Measurements from ENCODE around the gene ZGPAT. TPM values are rescaled to one million over a fixed set of nuclear protein-coding genes. Genes with fewer than 3 reads are reported as not detected.

The ZGPAT gene
- total RNA-seq, 4 donors from 2014 or later: 13.4 to 20.8 (median 15.5) TPM

GRCh38 chr20:63747622-63748069 is 39.8 kb downstream of the ZGPAT start:
- H3K36me3 ChIP-seq: peaks cover 0 to 9% of the 10 kb centered on the region in 2 donors
- no peak for DNase-seq

GRCh38 chr20:63748070-63748933 is 40.5 kb downstream of the ZGPAT start:
- TF ChIP-seq POLR2A (IDR thresholded peaks at IDR 0.05) (no peak), CTCF (IDR thresholded peaks at IDR 0.05 in 4 of 5, conservative IDR thresholded peaks at IDR 0.05 in 1 of 5) (no peak)
- Histone ChIP-seq H3K27ac (no peak overlapping the region), H3K9me3 (no peaks in the 10 kb centered on the region), H3K27me3 (no peaks in the 10 kb centered on the region), H3K36me3 (peaks cover 0 to 5% of the 10 kb centered on the region in 2 donors), H3K4me3 (no peak overlapping the region), H3K4me1 (no peaks in the 10 kb centered on the region)
- in situ Hi-C loops (cut with MboI; ENCODE audit: low sequenced_read_pairs in 4 of 4) (no loop called here), intact Hi-C loops (cut with DNase I; ENCODE audit: low total_unique reads) (no loop called here)
- ATAC-seq (no peak), DNase-seq (no peak)

More at GRCh38 chr20:63747622-63748069, 39.8 kb downstream of the ZGPAT start:
- ATAC-seq: no peak
- Histone ChIP-seq H3K4me1 (no peaks in the 10 kb centered on the region), H3K9me3 (no peaks in the 10 kb centered on the region), H3K27ac (no peak overlapping the region), H3K4me3 (no peak overlapping the region), H3K27me3 (no peaks in the 10 kb centered on the region)
- in situ Hi-C loops (cut with MboI; ENCODE audit: low sequenced_read_pairs in 4 of 4): no loop called here
- TF ChIP-seq POLR2A (IDR thresholded peaks at IDR 0.05) (no peak), CTCF (IDR thresholded peaks at IDR 0.05 in 4 of 5, conservative IDR thresholded peaks at IDR 0.05 in 1 of 5) (no peak)
- intact Hi-C loops (cut with DNase I; ENCODE audit: low total_unique reads): no loop called here

DNA sequence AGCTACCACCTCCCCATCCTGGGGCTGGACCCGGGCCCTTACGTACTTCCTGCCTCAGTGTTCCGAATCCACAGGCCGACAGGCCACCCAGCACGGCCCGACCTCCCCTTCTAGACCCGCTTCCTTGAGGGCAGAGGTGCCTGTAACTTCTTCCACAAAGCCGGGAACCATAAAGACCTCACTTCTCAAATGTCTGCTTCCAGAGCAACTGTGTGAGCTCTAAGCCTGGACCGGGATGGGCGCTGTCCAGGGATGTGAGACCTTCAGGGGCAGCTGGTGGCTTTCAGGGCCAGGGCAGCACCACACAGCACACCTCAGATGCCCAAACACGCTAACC is 41.1 kb downstream of the ZGPAT start:
- no peak for ATAC-seq
- no peaks in the 10 kb centered on the region for H3K4me1 ChIP-seq
- no peak overlapping the region for H3K27ac ChIP-seq
- DNase-seq: no peak
- H3K9me3 ChIP-seq: no peaks in the 10 kb centered on the region
- no peak for TF ChIP-seq CTCF (IDR thresholded peaks at IDR 0.05 in 4 of 5, conservative IDR thresholded peaks at IDR 0.05 in 1 of 5)
- no peak for TF ChIP-seq POLR2A (IDR thresholded peaks at IDR 0.05)
- H3K36me3 ChIP-seq: no peaks in the 10 kb centered on the region
- in situ Hi-C loops (cut with MboI; ENCODE audit: low sequenced_read_pairs in 4 of 4) (no loop called here), intact Hi-C loops (cut with DNase I; ENCODE audit: low total_unique reads) (no loop called here)
- no peak overlapping the region for H3K4me3 ChIP-seq
- H3K27me3 ChIP-seq: no peaks in the 10 kb centered on the region

- no peaks in the 10 kb centered on the region for H3K9me3 ChIP-seq
- TF ChIP-seq CTCF (IDR thresholded peaks at IDR 0.05 in 4 of 5, conservative IDR thresholded peaks at IDR 0.05 in 1 of 5) (no peak), POLR2A (IDR thresholded peaks at IDR 0.05) (no peak)
- intact Hi-C loops (cut with DNase I; ENCODE audit: low total_unique reads): no loop called here
- no peak overlapping the region for H3K4me3 ChIP-seq
- no peak for DNase-seq
- no peaks in the 10 kb centered on the region for H3K4me1 ChIP-seq
- H3K27ac ChIP-seq: no peak overlapping the region
- no peaks in the 10 kb centered on the region for H3K36me3 ChIP-seq
- in situ Hi-C loops (cut with MboI; ENCODE audit: low sequenced_read_pairs in 4 of 4): no loop called here
- H3K27me3 ChIP-seq: no peaks in the 10 kb centered on the region
- no peak for ATAC-seq
Observed at GRCh38 chr20:63749597-63750508, 42.0 kb downstream of the ZGPAT start.
